ENCODE measurements around the gene FOXK2. TPM values are rescaled to one million over a fixed set of nuclear protein-coding genes. Genes with fewer than 3 reads are reported as not detected.

Gene FOXK2
- polyA plus RNA-seq, 4 donors = 11.6 to 25.9 (median 18.0) TPM

DNA sequence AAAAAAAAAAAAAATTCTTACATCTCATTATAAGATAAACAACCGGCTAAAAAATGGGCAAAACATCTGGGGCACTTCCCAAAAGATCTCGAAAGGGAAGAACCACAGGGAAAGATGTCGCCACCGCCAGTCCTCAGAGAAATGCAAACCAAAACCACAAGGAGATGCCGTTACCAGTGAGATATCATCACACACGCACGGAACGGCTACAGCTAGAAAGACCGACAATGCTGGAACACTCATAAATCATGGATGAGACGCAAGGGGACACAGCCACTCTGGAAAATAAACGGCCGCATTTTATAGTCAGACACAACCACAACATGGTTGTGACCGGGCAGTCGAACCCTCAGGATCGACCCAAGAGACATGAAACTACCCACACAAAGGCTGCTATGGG is 104.2 kb downstream of the FOXK2 start:
- H3K4me1 ChIP-seq (ENCODE audit: control insufficient read depth in 3 of 3, insufficient read depth in 2 of 3, low read depth in 1 of 3, low read length in 2 of 3) = no peaks in the 10 kb centered on the region
- H3K4me3 ChIP-seq (ENCODE audit: low read depth in 1 of 3, low read length in 3 of 3) = no peak overlapping the region
- H3K9me3 ChIP-seq (ENCODE audit: control insufficient read depth in 2 of 2, insufficient read depth in 1 of 2, low read depth in 1 of 2, low read length in 1 of 2) = no peaks in the 10 kb centered on the region
- DNase-seq = no peak
- peaks cover 11 to 84% (median 17%) of the 10 kb centered on the region in 3 donors for H3K36me3 ChIP-seq (ENCODE audit: control insufficient read depth in 3 of 3, insufficient read depth in 2 of 3, low read depth in 1 of 3, low read length in 3 of 3)
- no peak for FAIRE-seq
- no peak overlapping the region for H3K27ac ChIP-seq (ENCODE audit: low read depth in 1 of 3, low read length in 2 of 3)
- no peaks in the 10 kb centered on the region for H3K27me3 ChIP-seq (ENCODE audit: control insufficient read depth in 3 of 3, insufficient read depth in 3 of 3, low read length in 3 of 3)
- 85 to 94% (median 90%) methylated on average over 15 of the region's 15 CpGs for WGBS, 3 donors

- Histone ChIP-seq H3K36me3 (ENCODE audit: control insufficient read depth in 3 of 3, insufficient read depth in 2 of 3, low read depth in 1 of 3, low read length in 3 of 3) (peaks cover 15 to 79% (median 21%) of the 10 kb centered on the region in 3 donors), H3K9me3 (ENCODE audit: control insufficient read depth in 2 of 2, insufficient read depth in 1 of 2, low read depth in 1 of 2, low read length in 1 of 2) (no peaks in the 10 kb centered on the region), H3K4me3 (ENCODE audit: low read depth in 1 of 3, low read length in 3 of 3) (no peak overlapping the region), H3K27ac (ENCODE audit: low read depth in 1 of 3, low read length in 2 of 3) (peak overlapping the region in 1 of 3 donors; percentile 17), H3K4me1 (ENCODE audit: control insufficient read depth in 3 of 3, insufficient read depth in 2 of 3, low read depth in 1 of 3, low read length in 2 of 3) (no peaks in the 10 kb centered on the region), H3K27me3 (ENCODE audit: control insufficient read depth in 3 of 3, insufficient read depth in 3 of 3, low read length in 3 of 3) (no peaks in the 10 kb centered on the region)
- FAIRE-seq (no peak), DNase-seq (no peak)
- 89 to 91% (median 90%) methylated on average over 21 of the region's 21 CpGs for WGBS, 3 donors
Measured at GRCh38 chr17:82627405-82627804, 107.9 kb downstream of the FOXK2 start.

DNA sequence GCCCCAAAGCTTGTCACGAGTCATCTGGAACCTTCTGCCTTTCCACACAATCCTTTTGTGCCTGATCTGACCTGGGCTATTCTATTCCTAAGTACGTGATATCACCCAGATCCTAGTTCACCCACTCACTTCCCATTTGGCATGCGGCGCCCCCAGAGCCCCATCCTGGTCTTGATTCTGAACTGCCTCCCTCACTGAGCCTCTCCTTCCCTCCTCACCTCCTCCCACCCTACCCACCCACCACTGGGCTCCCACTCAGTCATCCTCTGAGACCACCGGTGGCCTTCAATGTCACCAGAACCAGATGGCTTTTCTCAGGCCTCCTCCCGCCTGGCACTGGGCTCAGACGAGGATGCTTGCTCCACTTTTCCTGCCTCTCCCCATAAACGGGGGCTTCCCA is 110.2 kb downstream of the FOXK2 start:
- H3K27ac ChIP-seq (ENCODE audit: low read depth in 1 of 3, low read length in 2 of 3) = no peak overlapping the region
- no peaks in the 10 kb centered on the region for H3K4me1 ChIP-seq (ENCODE audit: control insufficient read depth in 3 of 3, insufficient read depth in 2 of 3, low read depth in 1 of 3, low read length in 2 of 3)
- H3K9me3 ChIP-seq (ENCODE audit: control insufficient read depth in 2 of 2, insufficient read depth in 1 of 2, low read depth in 1 of 2, low read length in 1 of 2) = no peaks in the 10 kb centered on the region
- no peak overlapping the region for H3K4me3 ChIP-seq (ENCODE audit: low read depth in 1 of 3, low read length in 3 of 3)
- 84 to 90% (median 88%) methylated on average over 8 of the region's 8 CpGs for WGBS, 3 donors
- peaks cover 15 to 85% (median 18%) of the 10 kb centered on the region in 3 donors for H3K36me3 ChIP-seq (ENCODE audit: control insufficient read depth in 3 of 3, insufficient read depth in 2 of 3, low read depth in 1 of 3, low read length in 3 of 3)
- FAIRE-seq (no peak), DNase-seq (no peak)
- no peaks in the 10 kb centered on the region for H3K27me3 ChIP-seq (ENCODE audit: control insufficient read depth in 3 of 3, insufficient read depth in 3 of 3, low read length in 3 of 3)

- DNase-seq = no peak
- no peak for FAIRE-seq
- Histone ChIP-seq H3K36me3 (ENCODE audit: control insufficient read depth in 3 of 3, insufficient read depth in 2 of 3, low read depth in 1 of 3, low read length in 3 of 3) (peaks cover 12 to 80% (median 14%) of the 10 kb centered on the region in 3 donors), H3K27ac (ENCODE audit: low read depth in 1 of 3, low read length in 2 of 3) (no peak overlapping the region), H3K9me3 (ENCODE audit: control insufficient read depth in 2 of 2, insufficient read depth in 1 of 2, low read depth in 1 of 2, low read length in 1 of 2) (no peaks in the 10 kb centered on the region), H3K27me3 (ENCODE audit: control insufficient read depth in 3 of 3, insufficient read depth in 3 of 3, low read length in 3 of 3) (no peaks in the 10 kb centered on the region), H3K4me1 (ENCODE audit: control insufficient read depth in 3 of 3, insufficient read depth in 2 of 3, low read depth in 1 of 3, low read length in 2 of 3) (no peaks in the 10 kb centered on the region), H3K4me3 (ENCODE audit: low read depth in 1 of 3, low read length in 3 of 3) (no peak overlapping the region)
- WGBS, 3 donors = 92 to 96% (median 94%) methylated on average over 12 of the region's 12 CpGs
Measured at GRCh38 chr17:82630212-82630611, 110.7 kb downstream of the FOXK2 start.

DNA sequence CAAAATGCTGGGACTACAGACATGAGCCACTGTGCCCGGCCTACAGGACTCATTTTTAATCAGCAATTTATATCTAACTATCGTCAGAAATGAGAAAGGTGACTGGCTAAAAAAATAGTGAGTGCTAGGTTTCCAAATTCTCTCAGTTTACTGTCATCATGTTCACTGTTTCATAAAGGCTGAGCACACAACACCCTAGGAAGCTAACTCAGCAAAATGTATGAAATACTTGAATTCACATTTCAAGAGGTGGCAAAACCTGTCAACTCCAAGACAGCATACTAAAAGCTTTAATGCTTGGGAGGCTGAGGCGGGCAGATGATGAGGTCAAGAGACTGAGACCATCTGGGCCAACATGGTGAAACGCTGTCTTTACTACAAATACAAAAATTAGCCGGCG is 112.0 kb downstream of the FOXK2 start:
- 61 to 83% (median 80%) methylated on average over 6 of the region's 6 CpGs for WGBS, 3 donors
- H3K27ac ChIP-seq (ENCODE audit: low read depth in 1 of 3, low read length in 2 of 3) = no peak overlapping the region
- peaks cover 10 to 73% (median 12%) of the 10 kb centered on the region in 3 donors for H3K36me3 ChIP-seq (ENCODE audit: control insufficient read depth in 3 of 3, insufficient read depth in 2 of 3, low read depth in 1 of 3, low read length in 3 of 3)
- peaks cover 0 to 3% (median 0%) of the 10 kb centered on the region in 3 donors for H3K4me1 ChIP-seq (ENCODE audit: control insufficient read depth in 3 of 3, insufficient read depth in 2 of 3, low read depth in 1 of 3, low read length in 2 of 3)
- no peak for FAIRE-seq
- no peaks in the 10 kb centered on the region for H3K27me3 ChIP-seq (ENCODE audit: control insufficient read depth in 3 of 3, insufficient read depth in 3 of 3, low read length in 3 of 3)
- H3K4me3 ChIP-seq (ENCODE audit: low read depth in 1 of 3, low read length in 3 of 3) = no peak overlapping the region
- H3K9me3 ChIP-seq (ENCODE audit: control insufficient read depth in 2 of 2, insufficient read depth in 1 of 2, low read depth in 1 of 2, low read length in 1 of 2) = peaks cover 0 to 6% of the 10 kb centered on the region in 2 donors
- DNase-seq = no peak

DNA sequence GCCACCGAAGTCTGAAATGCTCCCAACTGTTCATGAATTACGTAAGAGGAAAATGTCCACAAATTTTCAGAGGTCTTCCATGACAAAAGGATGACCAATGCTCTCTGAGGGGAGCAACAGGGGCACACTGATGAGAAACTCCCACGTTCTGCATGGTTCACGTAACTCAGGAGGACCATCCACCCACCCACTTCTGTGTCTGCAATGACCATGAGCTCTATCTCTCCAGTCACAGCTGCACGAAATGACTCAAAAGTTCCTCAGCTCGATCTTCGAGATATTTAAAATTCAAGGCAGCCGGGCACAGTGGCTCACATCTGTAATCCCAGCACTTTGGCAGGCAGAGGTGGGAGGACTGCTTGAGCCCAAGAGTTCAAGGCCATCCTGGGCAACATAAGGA is 112.9 kb downstream of the FOXK2 start:
- peaks cover 0 to 15% of the 10 kb centered on the region in 2 donors for H3K9me3 ChIP-seq (ENCODE audit: control insufficient read depth in 2 of 2, insufficient read depth in 1 of 2, low read depth in 1 of 2, low read length in 1 of 2)
- peaks cover 8 to 73% (median 12%) of the 10 kb centered on the region in 3 donors for H3K36me3 ChIP-seq (ENCODE audit: control insufficient read depth in 3 of 3, insufficient read depth in 2 of 3, low read depth in 1 of 3, low read length in 3 of 3)
- H3K4me3 ChIP-seq (ENCODE audit: low read depth in 1 of 3, low read length in 3 of 3) = no peak overlapping the region
- H3K27ac ChIP-seq (ENCODE audit: low read depth in 1 of 3, low read length in 2 of 3) = no peak overlapping the region
- 85 to 93% (median 93%) methylated on average over 8 of the region's 8 CpGs for WGBS, 3 donors
- DNase-seq (no peak), FAIRE-seq (no peak)
- no peaks in the 10 kb centered on the region for H3K27me3 ChIP-seq (ENCODE audit: control insufficient read depth in 3 of 3, insufficient read depth in 3 of 3, low read length in 3 of 3)
- peaks cover 0 to 6% (median 0%) of the 10 kb centered on the region in 3 donors for H3K4me1 ChIP-seq (ENCODE audit: control insufficient read depth in 3 of 3, insufficient read depth in 2 of 3, low read depth in 1 of 3, low read length in 2 of 3)

DNA sequence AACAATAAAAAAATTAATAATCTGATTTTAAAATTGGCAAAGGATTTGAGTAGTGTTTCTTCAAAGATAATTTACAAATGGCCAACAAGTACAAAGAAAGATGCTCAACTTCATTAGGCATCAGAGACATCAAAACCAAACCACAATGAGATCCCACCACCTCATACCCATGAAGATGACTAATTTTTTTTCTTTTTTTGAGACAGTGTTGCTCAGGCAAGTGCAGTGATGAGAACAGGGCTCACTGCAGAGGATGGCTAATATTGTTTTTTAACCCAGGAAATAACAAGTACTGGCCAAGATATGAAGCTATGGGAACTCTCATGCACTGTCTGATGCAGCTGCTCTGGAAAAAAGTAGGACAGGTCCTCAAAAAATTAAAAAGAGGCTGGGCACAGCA is 113.8 kb downstream of the FOXK2 start:
- Histone ChIP-seq H3K27me3 (ENCODE audit: control insufficient read depth in 3 of 3, insufficient read depth in 3 of 3, low read length in 3 of 3) (no peaks in the 10 kb centered on the region), H3K9me3 (ENCODE audit: control insufficient read depth in 2 of 2, insufficient read depth in 1 of 2, low read depth in 1 of 2, low read length in 1 of 2) (peaks cover 0 to 22% of the 10 kb centered on the region in 2 donors), H3K27ac (ENCODE audit: low read depth in 1 of 3, low read length in 2 of 3) (no peak overlapping the region), H3K4me1 (ENCODE audit: control insufficient read depth in 3 of 3, insufficient read depth in 2 of 3, low read depth in 1 of 3, low read length in 2 of 3) (peaks cover 0 to 7% (median 0%) of the 10 kb centered on the region in 3 donors), H3K4me3 (ENCODE audit: low read depth in 1 of 3, low read length in 3 of 3) (no peak overlapping the region), H3K36me3 (ENCODE audit: control insufficient read depth in 3 of 3, insufficient read depth in 2 of 3, low read depth in 1 of 3, low read length in 3 of 3) (peaks cover 8 to 71% (median 12%) of the 10 kb centered on the region in 3 donors)
- FAIRE-seq (no peak), DNase-seq (no peak)

- Histone ChIP-seq H3K4me3 (ENCODE audit: low read depth in 1 of 3, low read length in 3 of 3) (no peak overlapping the region), H3K27ac (ENCODE audit: low read depth in 1 of 3, low read length in 2 of 3) (peak overlapping the region in 2 of 3 donors; percentile 63 to 94), H3K4me1 (ENCODE audit: control insufficient read depth in 3 of 3, insufficient read depth in 2 of 3, low read depth in 1 of 3, low read length in 2 of 3) (peaks cover 0 to 7% (median 0%) of the 10 kb centered on the region in 3 donors), H3K9me3 (ENCODE audit: control insufficient read depth in 2 of 2, insufficient read depth in 1 of 2, low read depth in 1 of 2, low read length in 1 of 2) (peaks cover 0 to 26% of the 10 kb centered on the region in 2 donors), H3K36me3 (ENCODE audit: control insufficient read depth in 3 of 3, insufficient read depth in 2 of 3, low read depth in 1 of 3, low read length in 3 of 3) (peaks cover 1 to 75% (median 8%) of the 10 kb centered on the region in 3 donors), H3K27me3 (ENCODE audit: control insufficient read depth in 3 of 3, insufficient read depth in 3 of 3, low read length in 3 of 3) (no peaks in the 10 kb centered on the region)
- WGBS, 3 donors = 54 to 72% (median 60%) methylated on average over 16 of the region's 16 CpGs
- FAIRE-seq (no peak), DNase-seq (peak; percentile 74 to 80)
Measured at GRCh38 chr17:82636626-82637598, 117.4 kb downstream of the FOXK2 start.
